A549 (cell line): ENCODE measurements around the gene IGHMBP2. TPM values are rescaled to one million over a fixed set of nuclear protein-coding genes. Genes with fewer than 3 reads are reported as not detected.

Experiments
- ATAC-seq, 2 experiments: fragments of 200-7000 bp in 1 of 2; fragments of >200 bp in 1 of 2; cut with Nextera tagmentation in 1 of 2; cut with Tn5 transposase in 1 of 2; 3 replicates each; pipeline versions ENCODE4 v1.8.0 to v1.9.1; 2018 to 2020; ENCODE audit warnings: mild to moderate bottlenecking in 1 of 2, moderate library complexity in 1 of 2
- CTCF ChIA-PET: fragments of 300-600 bp; sonication (Branson Sonifier 250); formaldehyde crosslinking; extraction: SDS; loops from one replicate; lab custom pipeline; 2021; ENCODE audit warnings: antibody characterized with exemption, inconsistent platforms; lab: Yijun Ruan, JAX
- POLR2A ChIA-PET: fragments of 350-600 bp; formaldehyde crosslinking; extraction: SDS; loops from one replicate; lab custom pipeline; 2021; ENCODE audit warnings: antibody characterized with exemption, inconsistent platforms; lab: Yijun Ruan, JAX
- DNase-seq, 2 experiments: peaks; one replicate each; pipeline versions ENCODE4 v3.0.0 to v3.0.0-alpha.2; 2011 to 2016; ENCODE audit warnings: low read depth in 1 of 2, low spot score in 1 of 2
- FAIRE-seq: peaks from 2 replicates; lab custom pipeline; 2011; peaks lifted over from hg19 to GRCh38; lab: Jason Lieb, UNC
- H3K27ac ChIP-seq, 2 experiments: fragments of >200 bp; sonication (Bioruptor Twin); formaldehyde crosslinking; 3 replicates each; pipeline ENCODE4 v1.5.1; 2016 to 2017
- H3K4me1 ChIP-seq: fragments of >200 bp; sonication (Bioruptor Twin); formaldehyde crosslinking; 3 replicates; pipeline ENCODE4 v1.6.1; 2016
- H3K4me2 ChIP-seq: fragments of >200 bp; sonication (Bioruptor Twin); formaldehyde crosslinking; 3 replicates; pipeline ENCODE4 v1.6.1; 2016
- H3K4me3 ChIP-seq: fragments of >200 bp; sonication (Bioruptor Twin); formaldehyde crosslinking; 3 replicates; pipeline ENCODE4 v1.5.1; 2016
- H3K9me3 ChIP-seq: fragments of >200 bp; sonication (Bioruptor Twin); formaldehyde crosslinking; 3 replicates; pipeline ENCODE4 v1.6.1; 2016
- CEBPB ChIP-seq, 2 experiments: fragments of >200 bp in 1 of 2; sonication (Bioruptor Twin) in 1 of 2; formaldehyde crosslinking in 1 of 2; IDR thresholded peaks; 2 replicates each; pipeline ENCODE4 v1.6.1; 2012 to 2016
- CTCF ChIP-seq: fragments of >200 bp; sonication (Bioruptor Twin); formaldehyde crosslinking; IDR thresholded peaks from 3 replicates; pipeline ENCODE4 v1.5.1; 2016
- E2F6 ChIP-seq: IDR thresholded peaks from 2 replicates; pipeline ENCODE4 v1.6.1; 2012; ENCODE audit warnings: low read depth, borderline replicate concordance
- FOXS1 ChIP-seq: fragments of 250-450 bp; sonication (Bioruptor Pico); IDR thresholded peaks from 2 replicates; pipeline ENCODE4 v1.5.0; 2020; ENCODE audit warnings: mild to moderate bottlenecking, moderate library complexity
- GATA3 ChIP-seq: IDR thresholded peaks from 2 replicates; pipeline ENCODE4 v1.6.1; 2012; ENCODE audit warnings: borderline replicate concordance
- HES2 ChIP-seq: fragments of >200 bp; sonication (Bioruptor Twin); formaldehyde crosslinking; IDR thresholded peaks from 2 replicates; pipeline ENCODE4 v1.6.1; 2016
- HMGXB4 ChIP-seq: fragments of 250-450 bp; sonication (Bioruptor Pico); IDR thresholded peaks from 2 replicates; pipeline ENCODE4 v1.5.0; 2021; ENCODE audit warnings: mild to moderate bottlenecking, moderate library complexity, borderline replicate concordance
- HOXA7 ChIP-seq: fragments of 250-450 bp; sonication (Bioruptor Pico); IDR thresholded peaks from 2 replicates; pipeline ENCODE4 v1.5.0; 2020; ENCODE audit warnings: mild to moderate bottlenecking, moderate library complexity
- HOXB13 ChIP-seq: fragments of 250-450 bp; sonication (Bioruptor Pico); IDR thresholded peaks from 2 replicates; pipeline ENCODE4 v1.5.0; 2020; ENCODE audit warnings: low read depth, mild to moderate bottlenecking, moderate library complexity
- HOXB5 ChIP-seq: fragments of 250-450 bp; sonication (Bioruptor Pico); IDR thresholded peaks from 2 replicates; pipeline ENCODE4 v1.5.0; 2020; ENCODE audit warnings: mild to moderate bottlenecking, moderate library complexity
- MAX ChIP-seq: IDR thresholded peaks from 2 replicates; pipeline ENCODE4 v1.6.1; 2012
- MYC ChIP-seq: IDR thresholded peaks from 2 replicates; pipeline ENCODE4 v1.6.1; 2012; ENCODE audit warnings: mild to moderate bottlenecking, inconsistent platforms, low read length, improper control_type of control experiment, borderline replicate concordance
- NR3C1 ChIP-seq: fragments of >200 bp; sonication (Bioruptor Twin); formaldehyde crosslinking; IDR thresholded peaks from 3 replicates; pipeline ENCODE4 v1.6.1; 2017
- PBX3 ChIP-seq: IDR thresholded peaks from 2 replicates; pipeline ENCODE4 v1.6.1; 2012
- RNF2 ChIP-seq: fragments of 200-600 bp; sonication (generic); IDR thresholded peaks from 2 replicates; pipeline ENCODE4 v1.6.1; 2016; ENCODE audit warnings: low read depth, mild to moderate bottlenecking, antibody characterized with exemption, moderate library complexity, borderline replicate concordance
- TFCP2L1 ChIP-seq: fragments of 250-450 bp; sonication (Bioruptor Pico); IDR thresholded peaks from 2 replicates; pipeline ENCODE4 v1.5.0; 2021; ENCODE audit warnings: mild to moderate bottlenecking
- USF2 ChIP-seq: fragments of 450-650 bp; IDR thresholded peaks from 2 replicates; pipeline ENCODE4 v1.6.1; 2014; ENCODE audit warnings: antibody characterized with exemption
- ZNF302 ChIP-seq: fragments of 250-450 bp; sonication (Bioruptor Pico); IDR thresholded peaks from 2 replicates; pipeline ENCODE4 v1.9.0; 2021; ENCODE audit warnings: inconsistent platforms, mild to moderate bottlenecking, moderate library complexity
- ZSCAN20 ChIP-seq: fragments of 250-450 bp; sonication (Bioruptor Pico); IDR thresholded peaks from 2 replicates; pipeline ENCODE4 v1.8.0; 2022; ENCODE audit warnings: mild to moderate bottlenecking, moderate library complexity
- WGBS: methylation state at CpG from one replicate; pipeline ENCODE4 v1.1.6; 2017; ENCODE audit errors: missing lambda C conversion rate; 5-methylcytosine and 5-hydroxymethylcytosine counted together
- polyA plus RNA-seq, 4 experiments: library from polyadenylated mRNA; depleted of rRNA in 3 of 4; stranded (reverse); fragments of >200 nt; fragmentation: RNase III in 1 of 4; extraction: RNeasy Plus Mini Kit Qiagen cat#74134 plus additional on column Dnase treatment in 1 of 4; gene quantifications; 2 replicates in 3 of 4; 3 replicates in 1 of 4; pipeline ENCODE4 v1.2.3, GENCODE V29; 2011 to 2017

The IGHMBP2 gene
- polyA plus RNA-seq, 2 of the 4 experiments (the other 2 are of a cell fraction) = 11.9 to 12.8 TPM

GRCh38 chr11:68870470-68870869 is 33.2 kb upstream of the IGHMBP2 start:
- TF ChIP-seq ZSCAN20 (CRISPR knock-in tag) (no peak), NR3C1 (no peak), HMGXB4 (CRISPR knock-in tag) (no peak), RNF2 (no peak), MAX (no peak), HOXB5 (no peak), CEBPB (IDR thresholded peaks at IDR 0.05) (no peak), ZNF302 (CRISPR knock-in tag) (no peak), MYC (no peak), E2F6 (no peak), TFCP2L1 (CRISPR knock-in tag) (no peak), FOXS1 (no peak), HOXB13 (CRISPR knock-in tag) (no peak), PBX3 (no peak), USF2 (no peak), GATA3 (no peak), CTCF (no peak), HOXA7 (CRISPR knock-in tag) (no peak), HES2 (no peak)
- ATAC-seq (peak in 1 of 2 experiments; percentile 37; a peak in 3 of 6 replicates), FAIRE-seq (no peak), DNase-seq (no peak)
- no peak overlapping the region; a peak in 1 of 6 replicates for H3K27ac ChIP-seq
- WGBS = 66% methylated on average over 9 of the region's 9 CpGs
- POLR2A ChIA-PET = no interaction called here
- peak overlapping the region; percentile 29; the same call in 2 of the 3 replicates for H3K4me3 ChIP-seq
- peaks cover 8% of the 10 kb centered on the region; the same call in 2 of the 3 replicates for H3K4me1 ChIP-seq
- CTCF ChIA-PET = interaction anchor here (0.6 kb wide), 1 partner anchor 200 kb away, joined by 4 read pairs; no protein-coding TSS in a partner anchor
- H3K9me3 ChIP-seq = no peaks in the 10 kb centered on the region
- peak overlapping the region; percentile 65 for H3K4me2 ChIP-seq
